HG03066 (cell line): Measurements from ENCODE around the gene KIF1C.
"Not testable (repeated sequence)": the region's sequence is repeated elsewhere in the genome, so short reads cannot be mapped to it uniquely, and the experiment has no call there.

Experiments
- ATAC-seq: cut with Tn5 transposase; IDR thresholded peaks from one replicate; pipeline ENCODE4 v1.9.1; 2021; ENCODE audit warnings: low read depth; ENCODE audit not compliant: unreplicated experiment

KIF1C gene

DNA sequence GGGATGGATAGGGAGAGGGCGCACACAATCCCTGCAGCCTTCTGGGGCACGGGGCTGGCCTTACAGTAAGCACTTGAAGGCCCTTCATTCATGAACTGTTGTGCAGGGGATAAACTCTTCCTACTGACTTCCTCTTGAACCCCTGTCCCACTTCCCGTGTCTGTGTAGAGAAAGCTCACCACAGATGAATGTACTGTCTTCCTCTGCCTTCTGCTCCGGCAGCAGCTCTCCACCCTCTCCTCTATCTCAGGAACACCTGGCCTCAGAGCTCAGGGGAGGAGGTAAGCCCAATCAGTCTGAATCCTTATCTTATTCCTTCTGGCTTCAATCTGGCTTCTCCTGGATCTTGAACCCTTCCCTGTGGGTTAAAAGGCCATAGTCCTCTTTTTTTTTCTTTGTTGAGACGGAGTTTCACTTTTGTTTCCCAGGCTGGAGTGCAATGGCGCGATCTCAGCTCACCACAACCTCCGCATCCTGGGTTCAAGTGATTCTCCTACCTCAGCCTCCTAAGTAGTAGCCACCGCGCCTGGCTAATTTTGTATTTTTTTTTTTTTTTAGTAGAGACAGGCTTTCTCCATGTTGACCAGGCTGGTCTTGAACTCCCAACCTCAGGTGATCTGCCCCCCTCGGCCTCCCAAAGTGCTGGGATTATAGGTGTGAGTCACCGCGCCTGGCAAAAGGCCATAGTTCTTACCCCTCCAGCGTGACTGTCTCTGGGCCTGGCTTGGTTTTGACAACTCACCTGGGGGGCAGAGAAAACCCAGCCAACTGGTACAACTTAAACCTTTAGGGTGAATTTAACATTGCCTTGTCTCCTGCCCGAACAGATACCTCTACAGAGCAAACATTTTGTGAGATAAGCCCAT, 44.6 kb downstream of the KIF1C start:
- ATAC-seq = no peak

DNA sequence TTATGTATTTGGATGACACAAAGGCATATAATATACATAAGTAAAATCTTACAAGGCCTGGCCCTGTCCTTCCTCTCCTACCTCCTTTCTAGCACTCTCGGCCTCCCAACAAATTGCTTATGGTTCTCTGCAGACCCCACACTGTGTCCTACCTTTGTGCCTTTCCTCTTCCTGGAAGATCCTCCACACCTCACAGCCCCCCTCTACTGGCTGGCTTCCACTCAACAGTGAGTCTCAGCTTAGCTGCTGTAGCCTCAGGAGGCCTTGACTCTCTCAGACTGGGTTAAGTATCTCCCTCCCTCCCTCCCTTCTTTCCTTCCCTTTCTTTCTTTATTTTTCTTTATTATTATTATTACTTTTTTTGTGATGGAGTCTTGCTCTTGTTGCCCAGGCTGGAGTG, 45.8 kb downstream of the KIF1C start:
- ATAC-seq = no peak

GRCh38 chr17:5044630-5045029, 46.9 kb downstream of the KIF1C start:
- no peak for ATAC-seq

DNA sequence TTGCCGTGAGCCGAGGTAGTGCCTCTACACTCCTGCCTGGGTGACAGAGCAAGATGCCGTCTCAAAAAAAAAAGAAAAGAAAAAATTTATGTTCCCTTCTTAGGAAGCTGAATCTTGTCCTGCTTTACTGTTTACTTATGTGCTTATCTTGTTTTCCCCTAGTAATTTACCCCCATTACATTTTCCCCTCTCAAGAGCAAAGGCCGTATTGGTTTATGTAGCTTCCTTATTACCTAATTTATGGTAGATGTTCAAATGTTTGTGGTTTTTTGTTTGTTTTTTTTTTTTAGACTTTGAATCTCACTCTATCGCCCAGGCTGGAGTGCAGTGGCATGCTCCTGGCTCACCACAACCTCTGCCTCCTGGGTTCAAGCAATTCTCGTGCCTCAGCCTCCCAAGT, 47.7 kb downstream of the KIF1C start:
- no peak for ATAC-seq

- ATAC-seq = no peak
Observed at GRCh38 chr17:5047446-5047845, 49.7 kb downstream of the KIF1C start.

DNA sequence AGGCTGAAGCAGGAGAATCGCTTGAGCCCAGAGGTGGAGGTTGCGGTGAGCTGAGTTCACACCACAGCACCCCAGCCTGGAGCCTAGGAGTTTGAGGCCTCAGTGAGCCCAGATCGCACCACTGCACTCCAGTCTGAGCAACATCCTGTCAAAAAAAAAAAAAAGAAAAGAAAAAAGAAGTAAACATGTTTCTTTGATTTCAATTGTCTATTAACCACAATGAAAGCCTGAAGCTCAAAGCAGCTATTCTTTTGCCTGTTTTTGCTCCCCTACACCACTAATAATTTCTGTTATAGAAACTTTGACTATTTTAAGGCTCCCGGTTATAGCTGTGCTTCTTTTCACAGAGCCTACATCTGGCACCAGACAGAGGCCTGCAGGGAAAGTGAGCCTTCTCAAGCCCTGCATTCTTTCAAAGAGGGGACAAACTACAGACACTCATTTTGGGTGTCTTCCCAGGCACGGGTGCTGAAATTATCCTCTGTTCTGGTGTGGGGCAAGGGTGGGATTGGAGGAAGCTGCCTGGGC, 51.6 kb downstream of the KIF1C start:
- no peak for ATAC-seq

DNA sequence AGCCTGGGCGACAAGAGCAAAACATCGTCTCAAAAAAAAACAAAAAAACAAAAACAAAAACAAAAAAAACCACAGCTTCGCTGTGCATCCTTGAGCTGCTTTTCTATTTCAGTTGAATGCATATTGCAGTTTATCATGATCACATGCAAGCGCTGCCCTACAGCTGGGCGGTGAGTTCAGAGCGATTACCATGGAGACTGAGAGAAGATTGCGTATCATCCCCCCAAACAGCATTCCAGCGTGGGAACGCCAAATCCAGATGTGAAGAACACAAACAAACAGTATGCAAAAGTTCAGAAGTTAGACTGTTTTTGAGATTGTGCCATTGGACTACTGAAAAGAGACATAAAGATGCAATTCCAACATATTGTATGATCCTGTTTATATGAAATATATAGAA, 52.5 kb downstream of the KIF1C start:
- no peak for ATAC-seq

DNA sequence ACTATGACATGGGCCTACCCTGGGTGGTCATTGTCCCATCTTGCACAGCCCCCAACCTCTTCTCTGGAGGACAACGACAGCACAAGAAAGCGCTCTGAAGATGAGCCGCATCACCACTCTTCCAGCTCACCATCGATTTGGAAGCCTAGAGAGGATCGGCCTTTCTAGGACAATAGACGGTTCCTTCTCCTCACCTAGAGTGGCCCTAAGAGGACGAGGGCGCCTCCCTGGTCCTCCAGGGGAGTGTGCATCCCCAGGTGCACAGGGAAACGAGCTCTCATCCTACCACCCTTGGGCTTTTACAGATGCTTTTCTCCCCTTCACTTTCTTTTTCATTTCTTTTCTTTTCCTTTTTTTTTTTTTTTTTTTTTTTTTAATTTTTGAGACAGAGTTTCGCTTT, 57.8 kb downstream of the KIF1C start:
- ATAC-seq = no peak

DNA sequence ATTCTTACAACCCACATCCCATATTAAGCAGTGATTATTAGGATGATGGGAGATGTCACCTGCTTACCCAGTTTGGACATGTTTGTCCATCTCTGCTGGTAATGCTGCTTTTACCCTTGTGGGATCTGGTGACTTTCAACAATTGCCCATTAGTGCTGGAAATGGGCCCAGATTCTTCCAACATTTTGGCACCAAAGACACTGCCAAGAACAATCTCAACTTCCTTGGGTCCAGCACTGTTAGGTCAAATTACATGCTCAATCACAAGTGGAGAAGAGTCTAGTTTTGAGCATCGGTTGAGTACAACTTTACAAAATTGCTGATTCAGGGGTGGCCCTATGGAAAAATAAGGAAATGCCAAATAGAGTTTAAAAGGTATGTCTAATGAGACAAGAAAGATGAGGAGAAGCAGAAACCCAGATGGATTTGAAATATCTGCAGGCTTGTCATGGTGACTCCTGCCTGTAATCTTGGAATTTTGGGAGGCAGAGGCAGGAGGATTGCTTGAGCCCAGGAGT, 67.5 kb downstream of the KIF1C start:
- no peak for ATAC-seq

- ATAC-seq = no peak
Observed at GRCh38 chr17:5068236-5068635, 70.5 kb downstream of the KIF1C start.

DNA sequence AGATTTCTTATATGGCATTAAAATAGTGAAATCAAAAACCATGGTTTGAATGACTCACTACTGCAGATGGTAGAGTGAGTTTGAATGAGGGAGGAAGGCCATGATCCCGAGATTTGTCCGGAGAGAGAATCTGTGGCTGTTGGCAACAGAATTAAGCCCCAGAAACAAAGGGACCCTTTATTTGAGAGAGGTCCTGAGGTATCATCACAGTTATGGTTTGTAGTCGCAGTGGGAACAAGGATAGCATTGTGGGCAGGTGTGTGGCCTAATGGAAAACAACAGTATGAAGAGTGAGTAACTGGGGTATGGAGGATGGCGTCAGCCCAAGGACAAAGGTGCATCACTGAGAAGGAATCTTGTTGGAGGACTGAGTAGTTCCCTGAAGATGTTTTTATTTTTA, 72.0 kb downstream of the KIF1C start:
- no peak for ATAC-seq

DNA sequence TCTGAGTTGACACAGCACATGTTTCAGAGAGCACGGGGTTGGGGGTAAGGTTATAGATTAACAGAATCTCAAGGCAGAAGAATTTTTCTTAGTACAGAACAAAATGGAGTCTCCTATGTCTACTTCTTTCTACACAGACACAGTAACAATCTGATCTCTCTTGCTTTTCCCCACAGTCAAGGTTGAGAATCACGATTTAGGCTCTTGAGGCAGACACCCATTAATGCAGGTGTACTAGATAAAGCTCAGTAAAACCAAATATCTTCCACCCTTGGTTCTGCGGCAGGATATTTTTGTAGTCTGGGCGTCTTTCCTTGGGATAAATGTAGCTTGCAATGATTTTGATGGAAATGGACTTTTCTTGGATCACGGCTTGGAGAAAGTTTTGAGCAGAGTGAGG, 77.7 kb downstream of the KIF1C start:
- not testable (repeated sequence) for ATAC-seq

GRCh38 chr17:5077275-5077674, 79.5 kb downstream of the KIF1C start:
- not testable (repeated sequence) for ATAC-seq

DNA sequence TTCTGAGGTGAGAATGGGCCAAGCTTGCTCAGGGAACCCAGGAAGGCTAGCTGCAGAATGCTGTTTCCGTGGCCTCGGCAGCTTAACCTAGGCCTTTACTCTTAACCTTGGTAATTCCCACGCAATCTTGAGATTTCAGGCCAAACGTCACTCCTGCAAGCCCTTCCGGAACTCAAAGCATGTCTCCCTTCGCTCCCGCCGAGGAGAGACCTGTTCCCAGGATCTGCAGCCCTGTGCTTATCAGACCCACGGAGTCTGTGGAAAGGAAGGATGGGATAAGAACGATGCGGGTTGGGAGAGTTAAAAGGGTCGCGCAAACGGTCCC, 80.0 kb downstream of the KIF1C start:
- peak; percentile 8 for ATAC-seq
